Sigmoid colon (tissue), 4 donors: ENCODE data around the gene ANKRD35.

ENCODE experiments used
- EP300 ChIP-seq, 4 donors: sonication (generic); formaldehyde crosslinking; IDR thresholded peaks; one replicate each; pipeline ENCODE4 v1.6.1; 2017; ENCODE audit warnings: antibody characterized with exemption in 4 of 4
- POLR2A ChIP-seq, 2 donors: fragments of 450-650 bp; IDR thresholded peaks; one replicate each; pipeline ENCODE4 v1.6.1; 2016; ENCODE audit warnings: antibody characterized with exemption in 2 of 2, mild to moderate bottlenecking in 2 of 2, moderate library complexity in 2 of 2
- POLR2AphosphoS5 ChIP-seq, 4 donors: sonication (generic); formaldehyde crosslinking; IDR thresholded peaks; one replicate each; pipeline ENCODE4 v1.6.1; 2017; ENCODE audit warnings: antibody characterized with exemption in 4 of 4
- TF ChIP-seq, protein P1 (sequence below), 4 experiments: fragments of 450-650 bp in 3 of 4; fragments of 200-600 bp in 1 of 4; IDR thresholded peaks; one replicate each; pipeline ENCODE4 v1.5.1; 2016 to 2019; ENCODE audit warnings: antibody characterized with exemption in 4 of 4, mild to moderate bottlenecking in 3 of 4, moderate library complexity in 2 of 4

DNA sequence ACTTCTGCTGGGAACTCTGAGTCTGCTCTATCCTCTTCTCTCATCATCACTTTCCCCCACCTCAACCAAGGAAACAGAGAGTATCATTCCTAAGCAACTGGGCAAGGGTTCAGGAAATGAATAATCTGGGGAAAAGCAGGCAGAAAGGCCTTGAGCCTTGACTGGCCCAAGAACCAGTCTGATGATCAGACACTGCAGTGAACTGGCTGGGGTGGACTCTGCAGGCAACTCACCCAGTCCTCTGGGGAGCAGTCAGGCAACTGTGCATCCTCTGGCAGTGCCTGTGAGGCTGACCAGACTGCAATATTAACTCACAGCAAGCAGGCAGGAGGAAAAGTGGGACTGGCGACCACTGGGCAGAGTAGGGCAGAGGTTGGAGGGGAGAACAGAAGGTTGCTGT is 991 bp downstream of the ANKRD35 start:
- TF ChIP-seq, protein P1, sequence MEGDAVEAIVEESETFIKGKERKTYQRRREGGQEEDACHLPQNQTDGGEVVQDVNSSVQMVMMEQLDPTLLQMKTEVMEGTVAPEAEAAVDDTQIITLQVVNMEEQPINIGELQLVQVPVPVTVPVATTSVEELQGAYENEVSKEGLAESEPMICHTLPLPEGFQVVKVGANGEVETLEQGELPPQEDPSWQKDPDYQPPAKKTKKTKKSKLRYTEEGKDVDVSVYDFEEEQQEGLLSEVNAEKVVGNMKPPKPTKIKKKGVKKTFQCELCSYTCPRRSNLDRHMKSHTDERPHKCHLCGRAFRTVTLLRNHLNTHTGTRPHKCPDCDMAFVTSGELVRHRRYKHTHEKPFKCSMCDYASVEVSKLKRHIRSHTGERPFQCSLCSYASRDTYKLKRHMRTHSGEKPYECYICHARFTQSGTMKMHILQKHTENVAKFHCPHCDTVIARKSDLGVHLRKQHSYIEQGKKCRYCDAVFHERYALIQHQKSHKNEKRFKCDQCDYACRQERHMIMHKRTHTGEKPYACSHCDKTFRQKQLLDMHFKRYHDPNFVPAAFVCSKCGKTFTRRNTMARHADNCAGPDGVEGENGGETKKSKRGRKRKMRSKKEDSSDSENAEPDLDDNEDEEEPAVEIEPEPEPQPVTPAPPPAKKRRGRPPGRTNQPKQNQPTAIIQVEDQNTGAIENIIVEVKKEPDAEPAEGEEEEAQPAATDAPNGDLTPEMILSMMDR (IDR thresholded peaks at IDR 0.05): no peak
- TF ChIP-seq POLR2A (IDR thresholded peaks at IDR 0.05) (no peak), POLR2AphosphoS5 (IDR thresholded peaks at IDR 0.05) (no peak), EP300 (IDR thresholded peaks at IDR 0.05) (no peak)
